RCC 7860 (cell line): ENCODE data around the gene CLPTM1.
"Not testable (repeated sequence)": the region's sequence is repeated elsewhere in the genome, so short reads cannot be mapped to it uniquely, and the experiment has no call there.

Source experiments
- DNase-seq: peaks from one replicate; pipeline ENCODE4 v3.0.0-alpha.2; 2015; ENCODE audit warnings: low spot score
- FAIRE-seq: peaks from 2 replicates; lab custom pipeline; 2012; peaks lifted over from hg19 to GRCh38; lab: Jason Lieb, UNC

Gene CLPTM1

DNA sequence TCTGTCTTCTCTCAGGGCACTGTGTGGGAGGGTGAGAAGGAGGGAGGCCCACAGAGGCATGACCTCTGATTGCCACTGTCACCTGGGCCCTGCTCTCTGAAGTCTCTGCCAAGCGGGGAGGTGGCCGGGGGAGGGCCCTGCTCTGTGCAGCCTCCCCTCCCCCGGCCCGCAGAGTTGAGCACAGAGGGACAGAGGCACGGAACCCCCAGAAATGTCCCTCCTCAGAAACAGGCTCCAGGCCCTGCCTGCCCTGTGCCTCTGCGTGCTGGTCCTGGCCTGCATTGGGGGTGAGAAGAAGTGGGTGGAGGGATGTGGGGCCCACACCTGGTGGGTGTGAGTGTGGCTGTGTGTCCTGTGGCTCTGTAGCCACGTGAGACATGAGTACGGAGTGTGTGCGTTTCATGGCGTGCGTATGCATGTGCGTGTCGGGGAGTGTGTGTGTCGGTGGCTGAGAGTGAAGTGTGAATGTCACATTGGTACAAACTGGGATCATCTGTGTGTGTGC, 13.1 kb upstream of the CLPTM1 start, which contains the start of gene APOC4:
TSS of gene APOC4 (plus strand) at position 171 of the 505 bp plus-strand sequence. CDS start at position 212, 41 bp downstream.
- DNase-seq (no peak), FAIRE-seq (no peak)

DNA sequence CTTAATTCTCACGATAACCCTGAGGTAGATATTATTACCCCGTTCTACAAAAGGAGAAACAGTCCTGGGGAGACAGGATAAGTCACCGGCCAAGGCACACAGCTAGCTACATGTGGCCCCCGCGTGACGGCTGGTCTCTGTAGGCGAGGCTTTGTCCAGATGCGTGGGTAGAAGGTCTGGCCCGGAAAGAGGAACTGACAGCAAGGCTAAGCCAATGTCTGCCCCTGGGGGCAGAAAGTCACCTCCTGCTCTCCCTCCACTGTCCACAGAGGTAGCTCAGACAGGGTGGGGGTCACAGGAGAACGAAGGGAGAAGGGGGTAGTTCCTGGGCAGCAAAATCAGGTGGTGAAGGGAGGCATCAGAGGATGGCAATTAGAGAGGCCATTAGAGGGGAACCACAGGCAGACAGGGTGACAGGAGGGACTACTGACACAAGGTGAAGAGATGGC, 11.4 kb upstream of the CLPTM1 start:
- FAIRE-seq (no peak), DNase-seq (no peak)

DNA sequence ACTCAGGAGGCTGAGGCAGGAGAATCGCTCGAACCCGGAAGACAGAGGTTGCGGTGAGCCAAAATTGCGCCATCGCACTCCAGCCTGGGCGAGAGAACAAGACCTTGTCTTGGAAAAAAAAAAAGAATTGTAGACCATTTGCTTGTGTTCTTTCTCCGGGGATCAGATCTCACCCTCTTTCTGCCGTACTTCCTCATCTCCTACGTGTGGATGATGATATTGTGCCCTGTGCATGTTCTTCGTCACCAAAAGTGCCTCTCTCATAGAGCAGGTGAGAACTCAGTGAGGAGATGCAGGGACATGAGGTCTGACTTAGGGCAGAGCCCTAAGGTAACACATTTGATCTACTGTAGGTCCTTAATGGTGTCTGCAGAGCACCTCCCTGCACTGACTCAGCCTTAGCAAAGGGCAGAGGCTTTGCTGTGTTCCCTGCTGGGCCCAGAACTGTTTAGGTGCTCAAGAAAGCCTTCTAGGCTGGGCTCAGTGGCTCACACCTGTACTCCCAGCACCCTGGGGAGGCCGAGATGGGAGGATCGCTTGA, 8.1 kb upstream of the CLPTM1 start:
- DNase-seq (no peak), FAIRE-seq (no peak)

DNA sequence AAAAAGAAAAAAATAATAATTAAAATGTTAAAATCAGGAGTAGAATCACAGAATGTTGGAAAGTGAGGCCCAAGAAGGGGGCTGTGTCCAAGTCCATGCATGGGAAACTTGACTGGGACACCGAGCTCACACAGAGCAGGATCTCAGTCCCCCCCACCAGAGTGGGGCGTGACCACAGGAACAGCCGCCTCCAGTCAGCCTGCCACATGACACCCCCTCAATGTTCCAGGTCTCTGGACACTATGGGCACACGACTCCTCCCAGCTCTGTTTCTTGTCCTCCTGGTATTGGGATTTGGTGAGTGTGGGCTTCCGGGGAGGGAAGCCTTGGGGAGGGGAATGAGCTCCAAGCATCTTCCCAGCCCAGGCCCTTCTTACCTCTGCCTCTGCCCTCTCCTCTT, 6.9 kb upstream of the CLPTM1 start:
- DNase-seq (no peak), FAIRE-seq (no peak)

DNA sequence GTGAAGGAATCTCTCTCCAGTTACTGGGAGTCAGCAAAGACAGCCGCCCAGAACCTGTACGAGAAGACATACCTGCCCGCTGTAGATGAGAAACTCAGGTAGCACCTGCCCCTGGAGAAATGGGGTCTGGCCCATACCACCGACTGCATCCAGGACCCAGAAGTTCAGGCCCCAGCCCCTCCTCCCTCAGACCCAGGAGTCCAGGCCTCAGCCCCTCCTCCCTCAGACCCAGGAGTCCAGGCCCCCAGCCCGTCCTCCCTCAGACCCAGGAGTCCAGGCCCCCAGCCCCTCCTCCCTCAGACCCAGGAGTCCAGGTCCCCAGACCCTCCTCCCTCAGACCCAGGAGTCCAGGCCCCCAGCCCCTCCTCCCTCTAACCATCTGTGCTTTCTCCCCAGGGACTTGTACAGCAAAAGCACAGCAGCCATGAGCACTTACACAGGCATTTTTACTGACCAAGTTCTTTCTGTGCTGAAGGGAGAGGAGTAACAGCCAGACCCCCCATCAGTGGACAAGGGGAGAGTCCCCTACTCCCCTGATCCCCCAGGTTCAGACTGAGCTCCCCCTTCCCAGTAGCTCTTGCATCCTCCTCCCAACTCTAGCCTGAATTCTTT, 6.3 kb upstream of the CLPTM1 start:
- no peak for DNase-seq

DNA sequence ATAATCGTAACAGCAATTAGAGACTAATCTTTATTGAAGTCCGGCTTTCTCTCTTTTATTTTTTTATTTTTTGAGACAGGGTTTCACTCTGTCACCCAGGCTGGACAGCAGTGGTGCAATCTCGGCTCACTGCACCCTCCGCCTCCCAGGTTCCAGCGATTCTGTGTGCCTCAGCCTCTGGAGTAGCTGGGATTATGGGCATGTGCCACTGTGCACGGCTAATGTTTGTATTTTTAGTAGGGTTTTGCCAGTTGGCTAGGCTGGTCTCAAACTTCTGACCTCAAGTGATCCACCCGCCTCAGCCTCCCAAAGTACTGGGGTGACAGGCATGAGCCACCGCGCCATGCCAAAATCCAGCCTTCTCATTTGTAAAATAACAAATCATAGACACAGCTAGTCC, 5.6 kb upstream of the CLPTM1 start:
- no peak for DNase-seq
- no peak for FAIRE-seq

More for the DNA sequence above, 6.3 kb upstream of the CLPTM1 start:
- FAIRE-seq = no peak

DNA sequence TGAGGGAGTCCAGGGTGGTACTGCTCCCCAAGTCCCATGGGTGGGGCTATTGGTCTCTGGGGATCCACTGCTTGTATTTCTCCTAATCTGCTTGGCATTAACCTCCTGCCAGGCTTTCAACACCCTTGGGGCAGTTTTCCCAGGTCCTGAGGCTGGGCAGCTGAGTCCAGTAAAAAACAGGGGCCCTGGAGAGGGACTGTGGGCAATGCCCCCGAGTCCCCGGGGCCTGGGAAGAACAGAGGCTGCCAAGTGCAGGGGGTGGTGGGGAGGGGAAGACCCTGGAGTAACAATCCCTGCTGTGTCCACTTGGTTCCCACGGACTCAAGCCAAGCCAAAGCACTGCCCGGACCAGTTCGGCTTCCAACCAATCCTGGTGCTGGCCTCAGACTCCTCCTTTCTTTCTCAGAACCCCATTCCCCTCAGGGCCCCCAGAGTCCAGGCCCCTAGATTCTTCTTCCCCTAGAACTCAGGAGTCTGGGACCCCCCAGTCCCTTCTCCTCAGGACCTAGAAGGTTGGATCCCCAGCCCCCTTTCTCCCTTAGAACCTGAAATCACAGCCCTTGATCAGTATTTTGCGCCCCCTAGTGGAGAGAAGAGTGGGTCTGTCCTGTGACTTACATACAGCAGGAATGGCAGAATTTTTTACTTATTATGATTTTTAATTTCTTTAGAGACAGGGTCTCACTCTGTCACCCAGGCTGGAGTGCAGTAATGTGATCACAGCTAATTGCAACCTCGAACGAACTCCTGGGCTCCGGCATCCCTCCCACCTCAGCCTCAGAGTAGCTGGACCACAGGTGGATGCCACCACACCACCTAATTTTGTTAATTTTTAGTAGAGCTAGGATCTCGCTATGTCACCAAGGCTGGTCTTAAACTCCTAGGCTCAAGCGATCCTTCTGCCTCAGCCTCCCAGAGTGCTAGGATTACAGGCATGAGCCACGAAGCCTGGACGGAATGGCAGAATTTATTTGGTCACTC, 3.7 kb upstream of the CLPTM1 start:
- no peak for FAIRE-seq
- DNase-seq = peak; percentile 30

DNA sequence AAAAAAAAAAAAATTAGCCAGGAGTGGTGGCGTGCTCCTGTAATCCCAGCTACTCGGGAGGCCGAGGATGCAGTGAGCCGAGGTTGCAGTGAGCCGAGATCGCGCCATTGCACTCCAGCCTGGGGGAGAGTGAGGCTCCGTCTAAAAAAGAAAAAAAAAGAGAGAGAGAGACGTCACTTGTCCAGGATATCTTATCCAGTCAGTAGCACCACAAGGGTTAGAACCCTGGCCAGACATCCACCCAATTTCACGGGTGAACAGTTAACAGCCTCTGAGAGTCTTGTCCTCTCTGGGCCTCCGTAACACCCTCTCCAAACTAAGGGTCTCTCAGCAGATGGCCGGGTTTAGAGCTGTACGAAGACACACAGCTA, 917 bp upstream of the CLPTM1 start:
- DNase-seq = no peak

DNA sequence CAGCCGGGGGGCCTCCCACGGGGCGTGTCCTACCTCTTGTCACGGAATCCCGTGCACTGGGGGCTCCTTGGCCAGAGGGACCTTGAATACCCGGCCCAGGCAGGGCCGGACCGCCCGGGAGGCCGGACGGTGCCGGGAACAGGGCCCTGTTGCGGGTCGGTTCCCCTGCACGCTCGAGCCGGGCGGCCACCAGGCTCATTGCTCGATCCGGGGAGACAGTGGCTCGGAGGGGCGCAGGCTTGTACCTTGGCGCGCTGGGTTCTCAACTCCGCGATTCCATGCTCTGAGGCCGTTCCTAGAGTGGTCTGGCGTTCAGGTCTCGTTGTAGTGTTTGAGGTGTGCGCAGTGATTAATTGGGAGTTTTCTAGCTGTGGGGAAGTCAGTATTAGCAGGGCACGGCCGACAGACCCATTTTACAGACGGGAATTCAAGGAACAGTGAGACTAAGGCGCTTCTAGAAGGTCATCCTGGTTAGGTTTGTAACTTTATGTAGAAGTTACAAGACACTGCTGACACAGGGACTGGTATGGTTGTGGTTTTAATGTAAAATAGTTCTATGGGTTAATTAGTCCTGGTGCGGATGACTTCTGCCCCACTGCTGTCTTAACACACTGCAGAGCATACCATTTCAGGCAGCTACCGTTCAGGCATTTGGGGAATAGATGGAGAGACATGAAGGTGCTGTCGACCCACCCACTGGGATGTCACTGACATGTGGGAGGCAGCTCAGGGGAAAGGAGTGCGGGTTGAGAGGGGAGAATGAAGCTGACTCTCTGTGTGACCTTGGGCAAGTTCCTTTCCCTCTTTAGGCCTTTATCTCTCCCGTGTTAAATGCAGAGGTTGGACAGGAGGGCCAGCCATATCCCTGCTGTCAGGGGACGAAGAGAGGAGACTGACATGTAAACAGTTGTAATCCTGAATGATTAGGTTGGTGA, 592 bp downstream of the CLPTM1 start:
- DNase-seq = no peak
- no peak for FAIRE-seq

More for the DNA sequence above, 917 bp upstream of the CLPTM1 start:
- FAIRE-seq = no peak

DNA sequence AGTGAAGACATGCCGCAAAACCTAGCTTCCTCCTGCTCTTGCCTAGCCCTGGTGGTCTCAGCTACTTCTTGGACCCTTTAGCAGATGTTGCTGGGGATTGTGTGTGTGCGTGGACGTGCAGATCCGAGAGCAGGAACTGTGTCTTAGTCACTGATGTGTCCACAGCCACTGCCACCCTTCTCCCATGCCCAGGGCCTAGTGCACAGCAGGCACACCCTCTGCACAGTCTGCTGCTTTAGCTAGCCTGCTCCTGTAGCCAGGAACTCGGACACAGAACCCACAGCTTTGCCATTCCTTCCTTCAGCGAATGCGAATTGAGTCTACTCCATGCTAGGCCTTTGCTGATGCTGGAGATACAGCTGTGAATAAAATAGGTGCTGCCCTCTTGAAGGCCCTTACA, 2.3 kb downstream of the CLPTM1 start:
- DNase-seq = no peak
- FAIRE-seq = no peak

DNA sequence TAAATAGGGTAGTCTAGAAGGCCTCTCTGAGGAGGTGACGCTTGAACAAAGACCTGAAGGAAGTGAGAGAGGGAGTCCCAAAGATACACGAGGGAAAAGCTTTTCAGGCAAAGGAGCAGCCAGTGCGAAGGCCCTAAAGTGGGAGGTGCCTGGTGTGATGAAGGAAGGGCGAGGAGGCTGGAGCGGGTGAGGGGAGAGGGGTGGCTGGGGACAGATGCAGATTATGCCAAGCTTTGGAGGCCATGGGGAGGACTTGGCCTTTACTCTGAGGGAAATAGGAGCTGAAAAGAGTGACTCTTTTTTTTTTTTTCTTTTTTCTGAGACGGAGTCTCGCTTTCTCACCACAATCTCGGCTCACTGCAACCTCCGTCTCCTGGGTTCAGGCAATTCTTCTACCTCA, 2.9 kb downstream of the CLPTM1 start:
- no peak for FAIRE-seq
- no peak for DNase-seq

DNA sequence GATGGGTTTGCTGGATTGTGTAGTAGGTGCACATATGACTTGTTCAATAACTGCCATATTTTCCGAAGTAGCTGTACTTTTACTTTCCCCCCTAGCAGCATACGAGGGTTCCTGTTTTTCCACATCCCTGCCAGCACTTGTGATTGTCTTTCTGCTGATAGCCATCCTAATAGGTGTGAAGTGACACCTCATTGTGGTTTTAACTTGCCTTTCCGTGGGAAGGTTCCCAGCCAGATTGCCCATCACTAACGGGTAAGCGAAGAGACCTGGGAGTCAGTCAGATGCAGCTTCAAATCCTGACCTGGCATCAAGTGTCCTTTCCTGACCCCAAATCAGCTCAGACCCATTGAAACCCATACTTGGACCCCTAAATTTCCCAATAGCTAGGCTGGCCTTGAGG, 4.5 kb downstream of the CLPTM1 start:
- FAIRE-seq (no peak), DNase-seq (no peak)

DNA sequence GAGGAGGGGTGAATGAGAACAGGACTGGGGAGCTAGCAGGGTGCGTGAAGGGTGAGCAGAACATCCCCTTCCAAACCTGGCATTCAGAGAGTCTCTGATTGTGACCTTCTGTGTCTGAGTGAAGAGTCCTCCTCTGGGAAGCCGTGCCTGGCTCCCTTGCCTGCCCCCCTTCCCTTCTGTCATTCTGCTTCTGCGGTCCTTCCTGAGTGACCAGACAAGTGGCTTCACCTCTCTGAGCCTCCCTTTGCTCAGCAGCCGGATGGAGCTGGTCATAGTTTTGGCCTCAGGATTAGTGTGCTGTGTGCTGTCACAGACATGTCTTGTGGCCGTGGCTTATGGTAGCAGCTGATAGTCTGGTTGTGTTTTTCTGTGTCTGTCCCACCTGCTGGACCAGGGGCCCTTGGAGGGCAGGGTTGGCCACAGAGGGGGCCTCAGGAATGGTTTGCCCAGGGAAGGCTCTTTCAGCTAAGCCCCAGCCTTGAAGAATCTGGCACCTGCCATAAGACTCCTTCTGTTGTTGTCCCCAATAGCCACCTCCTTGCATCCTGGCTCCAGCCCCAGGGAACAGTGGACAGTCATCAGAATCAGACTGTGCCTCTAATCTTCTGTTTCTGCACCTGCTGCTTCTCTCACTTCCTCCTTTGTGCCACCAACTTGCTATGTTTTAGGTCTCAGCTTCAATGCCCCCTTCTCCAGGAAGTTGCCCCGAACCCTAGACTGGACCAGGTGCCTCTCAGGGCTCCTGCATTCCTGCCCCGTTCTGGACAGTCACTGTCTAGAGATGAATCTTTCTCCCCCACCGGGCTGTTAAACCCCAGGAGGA, 5.9 kb downstream of the CLPTM1 start:
- no peak for FAIRE-seq

DNA sequence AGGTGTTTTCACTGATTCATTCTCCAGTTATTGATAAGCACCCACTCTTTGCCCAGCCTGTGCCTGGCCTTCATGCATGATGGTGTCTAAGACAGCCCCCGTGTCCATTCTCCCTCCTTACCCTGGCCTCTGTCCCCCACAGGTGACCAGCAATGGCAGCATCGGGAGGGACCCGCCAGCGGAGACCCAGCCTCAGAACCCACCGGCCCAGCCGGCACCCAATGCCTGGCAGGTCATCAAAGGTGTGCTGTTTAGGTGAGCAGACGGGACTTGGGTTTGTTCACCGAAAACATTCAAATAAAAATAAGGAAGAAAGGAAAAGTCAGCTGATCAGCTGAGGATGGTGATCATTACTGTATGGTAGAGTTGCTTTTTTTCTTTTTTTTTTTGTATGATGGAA, 6.6 kb downstream of the CLPTM1 start:
- DNase-seq (no peak), FAIRE-seq (no peak)

More for the DNA sequence above, 5.9 kb downstream of the CLPTM1 start:
- DNase-seq = no peak

DNA sequence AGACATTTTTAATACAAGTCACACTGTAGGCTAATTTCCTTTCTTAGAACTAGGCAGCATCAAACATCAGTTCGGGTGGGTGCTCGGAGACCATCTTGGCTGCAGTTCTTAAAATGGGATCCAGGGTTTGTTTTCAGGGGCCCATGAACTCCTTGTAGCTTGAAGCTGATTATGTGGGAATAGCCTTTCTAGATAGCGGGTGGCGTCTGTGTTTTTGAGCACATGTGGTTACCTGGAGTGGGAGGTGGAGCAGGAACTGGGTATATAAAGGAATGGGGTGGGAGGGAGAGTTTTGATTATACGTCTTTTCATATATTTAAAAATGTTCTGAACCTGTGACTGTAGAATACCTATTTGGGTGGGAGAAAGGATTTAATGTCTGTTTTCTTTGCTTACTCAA, 12.9 kb downstream of the CLPTM1 start:
- DNase-seq = no peak
- no peak for FAIRE-seq

DNA sequence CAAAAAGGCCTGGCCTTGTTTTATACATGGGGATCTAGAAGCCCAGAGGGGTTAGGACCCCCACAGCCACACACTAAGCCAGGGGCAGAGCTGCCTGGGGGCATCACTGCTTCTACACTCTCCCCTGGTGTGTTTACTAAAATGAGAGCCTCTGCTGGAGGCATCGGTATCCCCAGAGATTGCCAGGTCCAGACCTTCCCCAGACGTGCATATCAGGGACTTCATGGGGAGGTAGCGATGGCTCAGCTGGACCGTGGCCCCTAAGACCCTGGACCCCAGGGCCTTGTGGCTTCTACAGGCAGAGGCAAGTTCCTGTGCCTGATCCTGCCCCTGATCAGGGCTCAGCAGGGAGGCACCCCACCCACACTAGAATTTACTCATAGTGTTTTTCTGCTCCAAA, 13.5 kb downstream of the CLPTM1 start:
- FAIRE-seq (no peak), DNase-seq (no peak)

DNA sequence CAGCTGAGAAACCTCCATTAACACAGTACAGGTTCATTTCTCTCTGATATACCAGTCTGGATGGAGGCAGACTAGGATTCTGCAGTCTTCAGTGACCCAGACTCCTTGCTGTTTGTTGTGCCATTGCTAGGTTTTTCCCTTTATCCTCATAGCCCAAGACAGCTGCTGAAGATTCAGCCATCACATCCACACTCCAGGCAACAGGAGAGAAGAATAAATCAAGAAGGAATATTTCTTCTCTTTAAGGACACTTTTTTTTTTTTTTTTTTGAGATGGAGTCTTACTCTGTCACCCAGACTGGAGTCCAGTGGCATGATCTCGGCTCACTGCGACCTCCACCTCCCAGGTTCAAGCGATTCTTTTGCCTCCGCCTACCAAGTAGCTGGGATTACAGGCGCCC, 14.3 kb downstream of the CLPTM1 start:
- FAIRE-seq = no peak
- DNase-seq = no peak

DNA sequence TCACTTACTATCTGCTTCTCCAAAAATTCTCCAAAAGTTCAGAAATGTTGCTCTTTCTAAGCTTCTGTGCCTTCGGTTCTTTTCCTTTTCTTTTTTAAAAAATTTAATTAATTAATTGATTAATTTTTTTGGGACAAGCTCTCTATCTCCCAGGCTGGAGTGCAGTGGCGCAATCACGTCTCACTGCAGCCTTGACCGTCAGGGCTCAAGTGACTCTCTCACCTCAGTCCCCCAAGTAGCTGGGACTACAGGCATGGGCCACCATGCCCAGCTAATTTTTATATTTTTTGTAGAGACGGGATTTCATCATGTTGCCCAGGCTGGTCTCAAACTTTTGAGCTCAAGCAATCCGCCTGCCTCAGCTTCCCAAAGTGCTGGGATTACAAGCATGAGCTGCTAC, 16.3 kb downstream of the CLPTM1 start:
- FAIRE-seq, DNase-seq: not testable (repeated sequence)

DNA sequence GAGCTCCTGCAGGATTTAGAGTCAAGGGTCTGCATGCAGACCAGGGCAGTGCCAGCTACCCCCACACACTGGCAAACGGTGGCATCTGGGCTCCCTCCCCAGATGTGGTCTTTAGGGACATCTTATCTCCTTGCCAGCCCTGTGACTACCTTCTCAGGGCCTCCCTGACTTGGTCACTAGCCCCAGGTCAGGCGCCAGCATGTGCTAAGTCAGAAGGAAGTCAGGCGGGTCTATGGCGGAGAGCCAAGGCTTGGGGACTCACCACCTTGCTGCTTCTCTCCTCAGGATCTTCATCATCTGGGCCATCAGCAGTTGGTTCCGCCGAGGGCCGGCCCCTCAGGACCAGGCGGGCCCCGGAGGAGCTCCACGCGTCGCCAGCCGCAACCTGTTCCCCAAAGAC, 17.6 kb downstream of the CLPTM1 start:
- DNase-seq = no peak
- FAIRE-seq = no peak
